DMS153 (cell line): ENCODE results near the gene FTMT.
"Not testable (repeated sequence)": the region's sequence is repeated elsewhere in the genome, so short reads cannot be mapped to it uniquely, and the experiment has no call there.

Source experiments
- DNase-seq: peaks from one replicate; lab custom pipeline; 2025; lab: John Stamatoyannopoulos, UW

FTMT gene

DNA sequence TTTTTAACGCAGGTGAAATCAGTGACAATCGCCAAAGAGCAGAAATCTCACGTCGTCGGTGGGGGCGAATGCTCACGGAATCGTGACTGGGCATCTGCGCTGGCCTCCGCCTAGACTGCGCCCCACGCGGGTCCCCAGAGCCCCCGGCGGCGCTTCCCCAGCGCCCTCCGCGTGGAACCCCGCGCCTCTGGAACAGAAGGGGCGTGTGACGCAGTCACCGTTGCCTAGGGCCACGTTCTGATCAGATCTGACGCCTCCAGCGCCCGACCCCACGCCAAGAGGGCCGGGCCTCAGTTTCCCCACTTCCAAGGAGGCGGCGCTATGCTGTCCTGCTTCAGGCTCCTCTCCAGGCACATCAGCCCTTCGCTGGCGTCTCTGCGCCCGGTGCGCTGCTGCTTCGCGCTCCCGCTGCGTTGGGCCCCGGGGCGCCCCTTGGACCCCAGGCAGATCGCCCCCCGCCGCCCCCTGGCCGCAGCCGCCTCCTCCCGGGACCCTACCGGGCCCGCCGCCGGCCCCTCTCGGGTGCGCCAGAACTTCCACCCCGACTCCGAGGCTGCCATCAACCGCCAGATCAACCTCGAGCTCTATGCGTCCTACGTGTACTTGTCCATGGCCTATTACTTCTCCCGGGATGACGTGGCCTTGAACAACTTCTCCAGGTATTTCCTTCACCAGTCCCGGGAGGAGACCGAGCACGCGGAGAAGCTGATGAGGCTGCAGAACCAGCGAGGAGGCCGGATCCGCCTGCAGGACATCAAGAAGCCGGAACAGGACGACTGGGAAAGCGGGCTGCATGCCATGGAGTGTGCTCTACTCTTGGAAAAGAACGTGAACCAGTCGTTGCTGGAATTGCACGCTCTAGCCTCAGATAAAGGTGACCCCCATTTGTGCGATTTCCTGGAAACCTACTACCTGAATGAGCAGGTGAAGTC lies at the start of gene FTMT:
Gene FTMT (plus strand): TSS at position 240 of the 932 bp plus-strand sequence. CDS start 82 bp downstream, at position 322.
- DNase-seq, result no peak

- DNase-seq, result not testable (repeated sequence)
Observed at GRCh38 chr5:121805251-121805650, 46.4 kb upstream of the FTMT start.

- DNase-seq, result no peak
Observed at GRCh38 chr5:121805911-121806310, 45.8 kb upstream of the FTMT start.

DNA sequence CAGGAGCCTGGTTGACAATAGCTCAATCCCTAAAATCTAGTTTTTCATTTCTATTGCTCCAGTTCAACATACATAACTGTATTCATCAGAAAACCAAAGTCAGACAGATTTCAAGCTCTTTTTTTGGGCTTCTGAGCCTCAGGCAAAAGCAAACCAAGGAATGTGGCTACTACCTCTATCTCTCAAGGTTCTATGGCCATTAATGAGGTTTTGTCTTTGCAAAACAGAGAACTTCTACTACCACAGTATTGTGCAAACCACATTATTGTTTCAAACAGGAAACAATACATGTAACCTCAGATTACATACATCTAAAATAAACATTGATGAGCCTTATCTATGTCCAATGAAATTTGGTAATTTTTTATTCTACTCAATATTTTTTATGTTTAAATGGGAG lies 35.5 kb upstream of the FTMT start:
- DNase-seq, result no peak

GRCh38 chr5:121819682-121820261 lies 31.9 kb upstream of the FTMT start:
- DNase-seq, result no peak

DNA sequence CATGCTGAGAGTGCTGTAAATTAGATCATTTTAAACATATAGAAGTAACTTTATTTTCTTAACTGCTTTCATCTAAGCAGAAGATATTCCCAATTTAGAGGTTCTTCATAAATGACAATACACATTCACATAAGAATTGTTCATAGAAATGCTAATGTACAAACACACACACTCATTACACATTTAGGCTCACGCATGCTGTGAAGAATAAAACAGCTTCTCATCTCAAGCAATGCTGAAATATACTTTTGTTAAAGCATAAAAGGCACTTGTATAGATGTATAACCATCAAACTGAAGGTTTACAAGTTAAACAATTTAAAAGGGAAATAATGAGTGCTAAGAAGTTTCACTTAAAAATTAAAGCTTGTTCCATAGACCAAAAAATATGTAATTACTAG lies 18.1 kb upstream of the FTMT start:
- no peak for DNase-seq

DNA sequence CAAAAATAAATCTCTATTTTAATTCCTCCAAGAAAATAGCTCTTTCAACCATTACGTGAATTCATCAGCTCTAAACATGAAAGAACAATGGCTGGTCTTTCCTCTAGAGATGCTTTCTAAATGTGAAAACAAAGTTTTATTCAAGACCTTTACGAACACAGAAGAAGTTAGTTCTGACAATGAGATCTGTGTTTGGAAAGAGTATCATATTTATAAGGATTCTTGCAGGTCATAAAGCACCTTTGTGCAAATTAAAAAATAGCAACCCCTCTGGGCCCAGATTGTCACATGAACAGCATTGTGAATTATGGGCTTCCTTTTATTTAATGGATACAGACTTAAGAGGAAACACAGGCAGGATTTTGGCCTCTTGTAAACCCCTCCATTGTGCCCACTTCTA lies 17.7 kb upstream of the FTMT start:
- DNase-seq, result no peak

GRCh38 chr5:121841892-121842291 lies 9.8 kb upstream of the FTMT start:
- DNase-seq, result no peak

DNA sequence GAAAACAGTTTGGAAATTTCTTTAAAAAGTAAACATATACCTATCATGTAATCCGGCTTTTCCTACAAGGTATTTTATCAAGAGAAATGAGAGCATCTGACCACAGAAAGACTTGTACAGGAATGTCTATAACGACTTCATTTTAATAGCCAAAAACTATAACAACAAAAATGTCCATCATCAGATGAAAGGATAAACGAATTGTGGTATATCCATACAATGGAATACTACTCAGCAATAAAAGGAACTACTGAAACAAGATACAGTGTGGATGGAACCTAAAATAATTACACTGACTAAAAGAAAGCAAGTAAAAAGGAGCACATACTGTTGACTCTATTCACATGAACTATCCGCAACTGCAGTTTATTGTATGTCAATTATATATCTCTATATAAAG lies 1.4 kb upstream of the FTMT start:
- DNase-seq, result no peak

DNA sequence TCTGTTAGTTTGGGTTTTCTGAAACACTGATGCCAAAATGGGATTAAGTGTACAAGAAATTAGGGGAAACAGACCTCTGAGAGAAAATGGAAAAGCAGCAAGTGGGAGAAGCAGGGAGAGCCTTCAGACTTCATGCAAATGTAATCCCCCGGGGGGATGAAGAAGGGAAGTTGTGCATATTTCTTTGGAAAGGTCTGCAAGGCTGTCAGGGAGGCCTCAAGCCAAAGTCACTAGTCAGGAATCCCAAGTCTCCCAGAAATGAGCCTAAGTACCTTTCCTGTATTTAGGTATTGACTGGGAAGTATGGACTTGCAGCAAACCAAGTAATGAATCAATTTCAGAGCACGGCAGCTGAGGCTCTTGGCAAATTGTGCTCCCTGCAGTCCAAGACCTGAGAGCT lies 2.2 kb downstream of the FTMT start:
- no peak for DNase-seq

DNA sequence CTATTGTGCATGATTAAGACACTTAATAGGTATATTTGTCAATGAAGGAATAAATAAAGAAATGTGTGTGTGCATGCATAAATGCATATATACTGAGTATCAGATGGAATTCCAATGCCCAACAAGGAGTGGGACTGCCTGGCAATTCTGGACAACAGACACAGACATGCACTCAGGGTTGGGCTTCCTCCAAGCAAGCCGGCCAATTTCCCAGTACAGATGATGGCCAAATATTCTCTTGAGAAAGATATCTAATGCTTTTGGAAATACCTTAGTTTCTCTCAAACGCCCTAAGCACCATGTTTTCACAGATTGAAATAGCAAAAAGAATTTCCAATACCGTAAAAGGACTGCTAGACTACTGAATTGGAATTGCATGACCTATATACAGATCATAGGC lies 11.1 kb downstream of the FTMT start:
- DNase-seq, result no peak

- no peak for DNase-seq
Observed at GRCh38 chr5:121863753-121864285, 12.1 kb downstream of the FTMT start.

- DNase-seq, result no peak
Observed at GRCh38 chr5:121867403-121867802, 15.7 kb downstream of the FTMT start.

DNA sequence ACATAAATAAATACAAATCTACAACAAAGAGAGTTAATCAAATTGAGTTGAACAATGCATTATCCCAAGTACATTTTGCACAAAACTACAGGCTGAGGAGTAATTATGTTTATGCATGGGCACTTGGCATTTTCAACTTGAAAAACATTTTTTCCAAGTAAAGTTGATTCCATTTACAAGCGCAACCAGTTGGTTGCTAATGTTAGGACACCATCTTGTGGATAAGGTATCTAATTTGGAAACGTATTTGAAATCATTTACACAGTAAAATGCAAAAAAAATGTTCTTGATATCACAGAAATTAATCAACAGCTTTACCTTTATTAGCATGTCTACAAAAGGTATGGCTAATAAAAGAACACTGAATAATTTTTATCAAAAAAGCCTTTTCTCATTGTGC lies 18.8 kb downstream of the FTMT start:
- DNase-seq, result no peak

- no peak for DNase-seq
Observed at GRCh38 chr5:121872856-121873255, 21.2 kb downstream of the FTMT start.

- DNase-seq, result no peak
Observed at GRCh38 chr5:121873409-121873808, 21.7 kb downstream of the FTMT start.

DNA sequence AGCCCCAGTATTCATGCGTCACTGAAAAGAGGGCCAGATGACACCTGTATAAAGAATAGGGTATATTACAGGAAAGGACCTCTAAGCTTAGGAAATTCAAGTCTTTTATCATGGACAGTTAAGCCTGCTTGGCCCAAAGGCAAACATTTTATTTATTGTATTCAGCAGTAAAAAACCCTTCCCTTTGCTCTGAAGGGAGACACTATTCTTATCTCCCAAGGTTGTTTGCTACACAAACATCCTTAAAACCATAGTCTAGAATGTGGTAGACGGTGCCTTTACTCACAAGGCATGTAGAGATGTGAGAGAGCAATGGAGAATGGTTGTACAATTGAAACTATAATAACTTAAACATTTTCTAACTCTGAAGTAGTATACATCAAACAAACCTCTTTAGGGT lies 33.9 kb downstream of the FTMT start:
- DNase-seq, result no peak

- no peak for DNase-seq
Observed at GRCh38 chr5:121887727-121888126, 36.0 kb downstream of the FTMT start.

DNA sequence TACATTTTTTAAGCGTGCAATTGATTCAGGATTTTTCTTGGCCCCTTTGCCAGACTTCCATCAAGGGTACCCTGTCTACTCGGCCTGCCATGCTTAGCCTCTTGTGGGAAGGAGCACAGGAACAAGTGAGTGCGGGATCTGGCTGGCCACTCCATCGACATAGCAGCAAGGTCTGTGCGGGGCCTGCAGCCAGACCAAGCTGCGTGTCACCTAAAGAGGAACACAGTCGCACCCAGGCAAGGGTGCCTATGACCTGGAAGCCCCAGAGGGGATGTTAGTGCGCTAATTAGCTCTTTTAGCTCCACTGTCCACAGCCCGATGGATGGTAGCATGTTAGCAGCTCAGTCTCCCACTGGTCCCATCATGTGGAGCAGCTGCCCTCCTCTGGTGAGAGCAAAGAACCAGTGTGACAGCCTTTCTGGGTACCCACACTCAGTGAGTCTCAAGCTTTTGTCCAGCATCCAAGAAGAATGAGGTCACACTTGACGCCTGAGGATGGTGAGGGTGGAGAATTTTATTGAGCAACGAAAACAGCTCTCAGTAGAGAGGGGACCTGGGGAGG lies 38.7 kb downstream of the FTMT start:
- no peak for DNase-seq

GRCh38 chr5:121897341-121897740 lies 45.7 kb downstream of the FTMT start:
- no peak for DNase-seq

DNA sequence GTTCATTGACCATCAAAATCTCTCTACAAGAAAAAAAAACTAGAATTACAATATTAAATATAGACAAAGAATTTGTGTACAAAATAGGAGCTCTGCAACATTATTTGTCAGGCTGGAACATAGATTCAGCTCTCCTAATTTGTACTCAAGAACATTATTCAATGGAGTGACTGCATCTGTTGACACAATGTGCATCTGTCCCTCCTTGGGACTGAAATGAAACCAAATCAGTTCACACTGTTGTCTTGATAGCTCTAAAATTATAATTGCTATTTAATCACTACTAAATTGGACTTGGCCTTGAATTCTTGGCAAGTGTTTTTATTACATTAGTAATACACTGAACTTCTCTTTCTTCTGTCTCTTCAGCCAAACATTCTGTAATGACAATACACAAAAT lies 47.7 kb downstream of the FTMT start:
- DNase-seq, result no peak
